ENCODE measurements around the gene KIF17.

Gene KIF17

GRCh38 chr1:20717452-20718342 lies at the start of gene KIF17:
Gene KIF17 (minus strand): TSS chr1:20718007. CDS start chr1:20717706, 301 bp downstream.
- peak; percentile 66 for DNase-seq

- no peak for DNase-seq
Measured at GRCh38 chr1:20767271-20767670, 49.5 kb upstream of the KIF17 start.

- no peak for DNase-seq
Measured at GRCh38 chr1:20763417-20763816, 45.6 kb upstream of the KIF17 start.

GRCh38 chr1:20760322-20760721 lies 42.5 kb upstream of the KIF17 start:
- no peak for DNase-seq

GRCh38 chr1:20753589-20753988 lies 35.8 kb upstream of the KIF17 start:
- no peak for DNase-seq

GRCh38 chr1:20751462-20751990 lies 33.7 kb upstream of the KIF17 start:
- no peak for DNase-seq

GRCh38 chr1:20742671-20743070 lies 24.9 kb upstream of the KIF17 start:
- DNase-seq = no peak

GRCh38 chr1:20740781-20741180 lies 23.0 kb upstream of the KIF17 start:
- no peak for DNase-seq

- no peak for DNase-seq
Measured at GRCh38 chr1:20739225-20739624, 21.4 kb upstream of the KIF17 start.

- DNase-seq = no peak
Measured at GRCh38 chr1:20735581-20736111, 17.8 kb upstream of the KIF17 start.

GRCh38 chr1:20733360-20733975 lies 15.7 kb upstream of the KIF17 start:
- no peak for DNase-seq

GRCh38 chr1:20732588-20733359 lies 15.0 kb upstream of the KIF17 start, which contains the start of gene SH2D5:
Gene SH2D5 (minus strand): TSS chr1:20732703. CDS start chr1:20728044, 4,659 bp downstream.
- peak; percentile 60 for DNase-seq

GRCh38 chr1:20732071-20732587 lies 14.3 kb upstream of the KIF17 start:
- no peak for DNase-seq

- no peak for DNase-seq
Measured at GRCh38 chr1:20731057-20731991, 13.5 kb upstream of the KIF17 start.

- DNase-seq = no peak
Measured at GRCh38 chr1:20730690-20731056, 12.9 kb upstream of the KIF17 start.

- no peak for DNase-seq
Measured at GRCh38 chr1:20729990-20730689, 12.3 kb upstream of the KIF17 start.

- DNase-seq = no peak
Measured at GRCh38 chr1:20729155-20729931, 11.5 kb upstream of the KIF17 start.

- no peak for DNase-seq
Measured at GRCh38 chr1:20728371-20729154, 10.8 kb upstream of the KIF17 start.

- DNase-seq = no peak
Measured at GRCh38 chr1:20727746-20728316, 10.0 kb upstream of the KIF17 start.

Measured in activated CD4-positive, CD25-positive, alpha-beta regulatory T cell treated with anti-CD3 and anti-CD28 coated beads, Interleukin-2, amount 50 U/mL, for 72 hours (primary cell).